Measurements from ENCODE around the gene ATP13A5.

The ATP13A5 gene

GRCh38 chr3:193378706-193379105 lies at the start of gene ATP13A5:
ATP13A5 (minus strand) TSS chr3:193378753; CDS start chr3:193378725, 28 bp downstream.
- DNase-seq (ENCODE audit: low read depth), result no peak

- DNase-seq (ENCODE audit: low read depth), result no peak
Measured at GRCh38 chr3:193418576-193419373, 40.2 kb upstream of the ATP13A5 start.

- DNase-seq (ENCODE audit: low read depth), result no peak
Measured at GRCh38 chr3:193416629-193417028, 38.1 kb upstream of the ATP13A5 start.

- DNase-seq (ENCODE audit: low read depth), result no peak
Measured at GRCh38 chr3:193407688-193408087, 29.1 kb upstream of the ATP13A5 start.

GRCh38 chr3:193407112-193407511 lies 28.6 kb upstream of the ATP13A5 start:
- DNase-seq (ENCODE audit: low read depth), result no peak

GRCh38 chr3:193403307-193403706 lies 24.8 kb upstream of the ATP13A5 start:
- no peak for DNase-seq (ENCODE audit: low read depth)

GRCh38 chr3:193400304-193400703 lies 21.8 kb upstream of the ATP13A5 start:
- DNase-seq (ENCODE audit: low read depth), result no peak

GRCh38 chr3:193396451-193397244 lies 18.1 kb upstream of the ATP13A5 start:
- no peak for DNase-seq (ENCODE audit: low read depth)

- no peak for DNase-seq (ENCODE audit: low read depth)
Measured at GRCh38 chr3:193391902-193392301, 13.3 kb upstream of the ATP13A5 start.

- no peak for DNase-seq (ENCODE audit: low read depth)
Measured at GRCh38 chr3:193389335-193389734, 10.8 kb upstream of the ATP13A5 start.

GRCh38 chr3:193388361-193388760 lies 9.8 kb upstream of the ATP13A5 start:
- no peak for DNase-seq (ENCODE audit: low read depth)

- no peak for DNase-seq (ENCODE audit: low read depth)
Measured at GRCh38 chr3:193387596-193387995, 9.0 kb upstream of the ATP13A5 start.

- no peak for DNase-seq (ENCODE audit: low read depth)
Measured at GRCh38 chr3:193377591-193377990, 962 bp downstream of the ATP13A5 start.

GRCh38 chr3:193375614-193376013 lies 2.9 kb downstream of the ATP13A5 start:
- DNase-seq (ENCODE audit: low read depth), result no peak

GRCh38 chr3:193372783-193373182 lies 5.8 kb downstream of the ATP13A5 start:
- DNase-seq (ENCODE audit: low read depth), result no peak

GRCh38 chr3:193367868-193368267 lies 10.7 kb downstream of the ATP13A5 start:
- DNase-seq (ENCODE audit: low read depth), result no peak

GRCh38 chr3:193357291-193357690 lies 21.3 kb downstream of the ATP13A5 start:
- DNase-seq (ENCODE audit: low read depth), result no peak

- DNase-seq (ENCODE audit: low read depth), result no peak
Measured at GRCh38 chr3:193354423-193354822, 24.1 kb downstream of the ATP13A5 start.

- no peak for DNase-seq (ENCODE audit: low read depth)
Measured at GRCh38 chr3:193350744-193351143, 27.8 kb downstream of the ATP13A5 start.

GRCh38 chr3:193348686-193349085 lies 29.9 kb downstream of the ATP13A5 start:
- DNase-seq (ENCODE audit: low read depth), result no peak

- DNase-seq (ENCODE audit: low read depth), result no peak
Measured at GRCh38 chr3:193347521-193348501, 30.7 kb downstream of the ATP13A5 start.

- no peak for DNase-seq (ENCODE audit: low read depth)
Measured at GRCh38 chr3:193346259-193346658, 32.3 kb downstream of the ATP13A5 start.

All from CMK (cell line).